H9 (cell line): Measurements from ENCODE around the gene DDIT4. TPM values are rescaled to one million over a fixed set of nuclear protein-coding genes. Genes with fewer than 3 reads are reported as not detected.

Experiments
- DNase-seq: peaks from one replicate; pipeline ENCODE4 v3.0.0-alpha.2; 2017
- H2AFZ ChIP-seq: one replicate; pipeline ENCODE4 v1.6.1; 2013; ENCODE audit warnings: mild to moderate bottlenecking, low read length, control low read depth, moderate library complexity
- H2AK5ac ChIP-seq: 2 replicates; pipeline ENCODE4 v1.6.1; 2013; ENCODE audit warnings: low read length, control low read depth, mixed read lengths; ENCODE audit not compliant: insufficient read length
- H2BK120ac ChIP-seq: one replicate; pipeline ENCODE4 v1.6.1; 2013; ENCODE audit warnings: low read depth, mild to moderate bottlenecking, low read length, control low read depth, inconsistent platforms; ENCODE audit not compliant: poor library complexity, severe bottlenecking
- H2BK12ac ChIP-seq: 2 replicates; pipeline ENCODE4 v1.6.1; 2013; ENCODE audit warnings: low read length, control low read depth, mixed read lengths, low read depth; ENCODE audit not compliant: insufficient read length
- H2BK15ac ChIP-seq: 2 replicates; pipeline ENCODE4 v1.6.1; 2013; ENCODE audit warnings: low read depth, low read length, control low read depth
- H2BK20ac ChIP-seq: one replicate; pipeline ENCODE4 v1.6.1; 2013; ENCODE audit warnings: low read depth, mild to moderate bottlenecking, low read length, control low read depth, inconsistent platforms; ENCODE audit not compliant: poor library complexity, severe bottlenecking
- H2BK5ac ChIP-seq: 2 replicates; pipeline ENCODE4 v1.6.1; 2013; ENCODE audit warnings: low read length, control low read depth, mixed read lengths; ENCODE audit not compliant: insufficient read length
- H3K14ac ChIP-seq: 2 replicates; pipeline ENCODE4 v1.6.1; 2013; ENCODE audit warnings: low read length, control low read depth; ENCODE audit not compliant: insufficient read depth
- H3K18ac ChIP-seq: 2 replicates; pipeline ENCODE4 v1.6.1; 2013; ENCODE audit warnings: low read depth, mild to moderate bottlenecking, mixed read lengths, low read length, control low read depth; ENCODE audit not compliant: insufficient read length
- H3K23ac ChIP-seq: 2 replicates; pipeline ENCODE4 v1.6.1; 2013; ENCODE audit warnings: low read length, control low read depth, mixed read lengths, low read depth; ENCODE audit not compliant: insufficient read length
- H3K23me2 ChIP-seq: 2 replicates; pipeline ENCODE4 v1.6.1; 2013; ENCODE audit warnings: low read depth, mild to moderate bottlenecking, mixed read lengths, low read length, control low read depth; ENCODE audit not compliant: insufficient read length, poor library complexity, severe bottlenecking
- H3K27ac ChIP-seq: 2 replicates; pipeline ENCODE4 v1.5.1; 2013; ENCODE audit warnings: low read length, control low read depth, mixed read lengths, low read depth; ENCODE audit not compliant: insufficient read length
- H3K27me3 ChIP-seq: 2 replicates; pipeline ENCODE4 v1.6.1; 2013; ENCODE audit warnings: low read length, control low read depth, inconsistent platforms; ENCODE audit not compliant: insufficient read depth
- H3K4ac ChIP-seq: 2 replicates; pipeline ENCODE4 v1.6.1; 2013; ENCODE audit warnings: low read depth, mild to moderate bottlenecking, control low read depth, inconsistent platforms, low read length, moderate library complexity
- H3K4me1 ChIP-seq: 2 replicates; pipeline ENCODE4 v1.6.1; 2013; ENCODE audit warnings: low read length, control low read depth, inconsistent platforms; ENCODE audit not compliant: insufficient read depth
- H3K4me2 ChIP-seq: 2 replicates; pipeline ENCODE4 v1.6.1; 2013; ENCODE audit warnings: low read length, control low read depth, mixed read lengths; ENCODE audit not compliant: insufficient read length, insufficient read depth
- H3K56ac ChIP-seq: 2 replicates; pipeline ENCODE4 v1.6.1; 2013; ENCODE audit warnings: low read depth, mild to moderate bottlenecking, mixed read lengths, low read length, control low read depth; ENCODE audit not compliant: insufficient read length
- H3K79me1 ChIP-seq: 2 replicates; pipeline ENCODE4 v1.6.1; 2013; ENCODE audit warnings: low read depth, mild to moderate bottlenecking, moderate library complexity, low read length, control low read depth, inconsistent platforms; ENCODE audit not compliant: insufficient read depth, poor library complexity, severe bottlenecking
- H3K79me2 ChIP-seq: 2 replicates; pipeline ENCODE4 v1.6.1; 2013; ENCODE audit warnings: low read length, control low read depth, inconsistent platforms; ENCODE audit not compliant: insufficient read depth
- H3K9ac ChIP-seq: 2 replicates; pipeline ENCODE4 v1.6.1; 2013; ENCODE audit warnings: low read length, control low read depth, mixed read lengths; ENCODE audit not compliant: insufficient read length; ENCODE audit errors: extremely low read depth
- H3K9me3 ChIP-seq: one replicate; pipeline ENCODE4 v1.6.1; 2013; ENCODE audit warnings: low read depth, low read length, inconsistent platforms; ENCODE audit not compliant: control insufficient read depth
- H3T11ph ChIP-seq: one replicate; pipeline ENCODE4 v1.6.1; 2013; ENCODE audit warnings: mild to moderate bottlenecking, low read length, control low read depth, inconsistent platforms
- H4K20me1 ChIP-seq: one replicate; pipeline ENCODE4 v1.6.1; 2013; ENCODE audit not compliant: control insufficient read depth, insufficient read length, insufficient read depth
- H4K5ac ChIP-seq: 2 replicates; pipeline ENCODE4 v1.6.1; 2013; ENCODE audit warnings: low read depth, mild to moderate bottlenecking, mixed read lengths, low read length, control low read depth; ENCODE audit not compliant: insufficient read length
- H4K8ac ChIP-seq: replicated peaks from 2 replicates; pipeline ENCODE4 v1.6.1; 2013; ENCODE audit warnings: low read length, control low read depth, mixed read lengths, low read depth; ENCODE audit not compliant: insufficient read length
- H4K91ac ChIP-seq: 2 replicates; pipeline ENCODE4 v1.6.1; 2013; ENCODE audit warnings: low read depth, mild to moderate bottlenecking, moderate library complexity, mixed read lengths, low read length, control low read depth; ENCODE audit not compliant: insufficient read length
- H3K27ac Mint-ChIP-seq, 3 experiments: 2 replicates in 2 of 3; 3 replicates in 1 of 3; pipeline ENCODE4 v1.8.0; 2020 to 2021; ENCODE audit warnings: mixed read lengths in 3 of 3, mild to moderate bottlenecking in 1 of 3, moderate library complexity in 1 of 3
- H3K27me3 Mint-ChIP-seq: 2 replicates; pipeline ENCODE4 v1.8.0; 2021; ENCODE audit warnings: low read depth, mild to moderate bottlenecking, moderate library complexity, mixed read lengths
- H3K36me3 Mint-ChIP-seq, 3 experiments: 2 replicates in 2 of 3; 3 replicates in 1 of 3; pipeline ENCODE4 v1.8.0; 2020 to 2021; ENCODE audit warnings: low read depth in 3 of 3, mixed read lengths in 3 of 3; ENCODE audit not compliant: insufficient read depth in 1 of 3
- H3K4me1 Mint-ChIP-seq, 2 experiments: 2 replicates each; pipeline ENCODE4 v1.8.0; 2020; ENCODE audit warnings: mixed read lengths in 2 of 2
- H3K4me3 Mint-ChIP-seq, 2 experiments: 2 replicates in 1 of 2; 3 replicates in 1 of 2; pipeline ENCODE4 v1.8.0; 2020 to 2021; ENCODE audit warnings: mild to moderate bottlenecking in 2 of 2, mixed read lengths in 2 of 2, moderate library complexity in 1 of 2
- H3K9me3 Mint-ChIP-seq, 2 experiments: 2 replicates in 1 of 2; 3 replicates in 1 of 2; pipeline ENCODE4 v1.8.0; 2020; ENCODE audit warnings: mild to moderate bottlenecking in 2 of 2, mixed read lengths in 2 of 2, moderate library complexity in 1 of 2
- CTCF ChIP-seq: fragments of 200-600 bp; sonication (generic); conservative IDR thresholded peaks from 3 replicates; pipeline ENCODE4 v1.8.0; 2021; ENCODE audit warnings: antibody characterized with exemption, mild to moderate bottlenecking
- WGBS: extraction: QIAGEN DNeasy Blood & Tissue Kit; methylation state at CpG from one replicate; pipeline ENCODE4 v1.1.7; 2013; ENCODE audit warnings: missing lambda C conversion rate, low lambda C conversion rate, mixed read lengths; ENCODE audit not compliant: insufficient read length; ENCODE audit errors: extremely low coverage; 5-methylcytosine and 5-hydroxymethylcytosine counted together
- total RNA-seq: library from RNA; stranded (reverse); gene quantifications from 2 replicates; pipeline ENCODE4 v1.2.1, GENCODE V29; 2021

DDIT4 gene
- total RNA-seq, 1 experiment from 2014 or later: 84.0 TPM

GRCh38 chr10:72316748-72317435 is 43.2 kb downstream of the DDIT4 start:
- Histone ChIP-seq H2BK120ac (no peak overlapping the region), H2BK15ac (no peak overlapping the region), H2AK5ac (no peak overlapping the region), H4K91ac (no peak overlapping the region), H3K23ac (no peak overlapping the region), H4K20me1 (no peaks in the 10 kb centered on the region), H3K4ac (no peak overlapping the region), H3K9me3 (no peaks in the 10 kb centered on the region), H2BK5ac (no peak overlapping the region), H3K18ac (no peak overlapping the region), H2AFZ (no peak overlapping the region), H3K27ac (no peak overlapping the region), H3K9ac (no peak overlapping the region), H3K14ac (no peak overlapping the region), H3K56ac (no peak overlapping the region), H3K23me2 (peaks cover 3% of the 10 kb centered on the region), H2BK20ac (no peak overlapping the region), H3K4me1 (peaks cover 2% of the 10 kb centered on the region; the same call in 1 of the 2 replicates), H4K8ac (no peak overlapping the region), H3K4me2 (no peak overlapping the region), H3K27me3 (no peaks in the 10 kb centered on the region), H3K79me2 (no peaks in the 10 kb centered on the region), H2BK12ac (no peak overlapping the region), H3T11ph (no peak overlapping the region), H3K79me1 (no peaks in the 10 kb centered on the region), H4K5ac (no peak overlapping the region)
- Mint-ChIP-seq H3K4me1 (peaks cover 38 to 46% of the 10 kb centered on the region in 2 experiments), H3K9me3 (no peaks in the 10 kb centered on the region; a peak in 1 of 5 replicates), H3K27me3 (0 out of 2 replicates have a peak, but pooled peaks cover under 1% of the 10 kb centered on the region), H3K4me3 (0 out of 5 replicates have a peak overlapping the region, but pooled peaks of 1 of the 2 experiments have one; percentile 2), H3K36me3 (no peaks in the 10 kb centered on the region), H3K27ac (no peak overlapping the region)
- no peak for DNase-seq
- WGBS: no CpG with 5 or more reads among the region's 12 CpGs
- no peak for TF ChIP-seq CTCF
